Measurements from ENCODE around the gene ZNF653.
A peak's percentile ranks its signal among the peaks of the same experiment; 100 is the strongest.

Gene ZNF653

GRCh38 chr19:11495885-11496284 lies 9.8 kb downstream of the ZNF653 start:
- H3K9me3 ChIP-seq (ENCODE audit: control insufficient read depth, low read length), result no peaks in the 10 kb centered on the region
- no peak overlapping the region for H3K4me3 ChIP-seq (ENCODE audit: extremely low read depth, insufficient read depth, low read length, poor library complexity, severe bottlenecking)
- no peaks in the 10 kb centered on the region for H3K4me1 ChIP-seq (ENCODE audit: control insufficient read depth, insufficient read depth, low read length, poor library complexity, severe bottlenecking)
- peaks cover 19% of the 10 kb centered on the region for H3K36me3 ChIP-seq (ENCODE audit: control insufficient read depth, insufficient read depth, low read length)
- H3K27ac ChIP-seq (ENCODE audit: low read depth, low read length, severe bottlenecking), result no peak overlapping the region
- 96 to 97% methylated on average over 21 to 22 of the region's 22 CpGs for WGBS, 2 experiments (ENCODE audit: insufficient coverage in 2 of 2)

DNA sequence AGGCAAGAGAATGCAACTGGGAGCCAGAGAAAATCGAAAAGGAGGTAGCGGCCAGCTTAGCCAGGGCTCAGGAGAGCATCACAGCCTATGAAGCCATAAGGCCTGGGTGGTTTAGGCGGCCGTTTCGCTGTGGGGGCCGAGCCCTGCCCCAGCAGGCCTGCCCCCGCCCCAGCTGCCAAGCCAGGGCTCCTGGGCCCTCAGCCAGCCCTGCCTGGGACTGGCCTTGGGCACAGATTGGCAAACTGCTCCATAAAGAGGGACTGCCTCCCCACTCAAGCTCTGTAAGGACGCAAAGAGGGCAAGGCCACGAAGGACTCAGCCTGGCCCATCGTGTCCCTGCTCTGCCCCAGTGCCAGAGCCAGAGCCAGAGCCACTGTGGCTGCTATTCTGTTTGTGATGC lies 10.2 kb downstream of the ZNF653 start:
- H3K4me1 ChIP-seq (ENCODE audit: control insufficient read depth, insufficient read depth, low read length, poor library complexity, severe bottlenecking), result no peaks in the 10 kb centered on the region
- peaks cover 19% of the 10 kb centered on the region for H3K36me3 ChIP-seq (ENCODE audit: control insufficient read depth, insufficient read depth, low read length)
- H3K9me3 ChIP-seq (ENCODE audit: control insufficient read depth, low read length), result no peaks in the 10 kb centered on the region
- no peak overlapping the region for H3K27ac ChIP-seq (ENCODE audit: low read depth, low read length, severe bottlenecking)
- no peak overlapping the region for H3K4me3 ChIP-seq (ENCODE audit: extremely low read depth, insufficient read depth, low read length, poor library complexity, severe bottlenecking)
- 95 to 100% methylated on average over 6 to 7 of the region's 10 CpGs for WGBS, 2 experiments (ENCODE audit: insufficient coverage in 2 of 2)

DNA sequence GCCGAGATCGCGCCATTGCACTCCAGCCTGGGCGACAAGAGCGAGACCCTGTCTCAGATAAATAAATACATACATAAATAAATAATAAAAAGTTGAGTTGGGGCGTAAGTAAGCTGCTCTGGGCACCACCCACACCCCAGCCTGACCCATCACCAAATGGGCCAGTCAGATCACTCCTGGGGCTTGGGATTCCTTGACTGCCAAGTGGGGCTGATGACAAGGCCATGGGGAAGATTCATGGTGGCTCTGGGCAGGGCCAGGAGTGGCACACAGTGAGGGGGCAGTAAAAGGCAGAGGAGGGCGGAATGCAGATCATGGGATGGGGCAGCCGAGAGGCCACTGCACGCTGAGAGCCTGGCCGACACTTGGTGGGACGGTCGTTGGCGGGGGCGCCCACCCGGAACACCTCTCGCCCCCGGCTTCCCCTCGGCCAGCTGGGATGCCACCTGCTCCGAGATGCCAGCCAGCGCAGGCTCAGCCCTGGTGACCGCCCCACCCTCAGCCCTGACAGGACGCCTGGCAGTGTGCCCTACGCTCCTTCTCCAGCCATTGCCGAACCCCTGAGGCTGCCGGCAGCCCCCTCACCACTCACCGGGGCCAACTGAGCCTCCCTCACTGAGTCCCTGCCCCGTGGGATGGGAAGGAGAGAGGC lies 10.9 kb downstream of the ZNF653 start:
- Histone ChIP-seq H3K27ac (ENCODE audit: low read depth, low read length, severe bottlenecking) (no peak overlapping the region), H3K9me3 (ENCODE audit: control insufficient read depth, low read length) (no peaks in the 10 kb centered on the region), H3K4me3 (ENCODE audit: extremely low read depth, insufficient read depth, low read length, poor library complexity, severe bottlenecking) (no peak overlapping the region), H3K4me1 (ENCODE audit: control insufficient read depth, insufficient read depth, low read length, poor library complexity, severe bottlenecking) (no peaks in the 10 kb centered on the region), H3K36me3 (ENCODE audit: control insufficient read depth, insufficient read depth, low read length) (peaks cover 23% of the 10 kb centered on the region)
- WGBS, 2 experiments (ENCODE audit: insufficient coverage in 2 of 2), result 93 to 94% methylated on average over 15 to 18 of the region's 27 CpGs

DNA sequence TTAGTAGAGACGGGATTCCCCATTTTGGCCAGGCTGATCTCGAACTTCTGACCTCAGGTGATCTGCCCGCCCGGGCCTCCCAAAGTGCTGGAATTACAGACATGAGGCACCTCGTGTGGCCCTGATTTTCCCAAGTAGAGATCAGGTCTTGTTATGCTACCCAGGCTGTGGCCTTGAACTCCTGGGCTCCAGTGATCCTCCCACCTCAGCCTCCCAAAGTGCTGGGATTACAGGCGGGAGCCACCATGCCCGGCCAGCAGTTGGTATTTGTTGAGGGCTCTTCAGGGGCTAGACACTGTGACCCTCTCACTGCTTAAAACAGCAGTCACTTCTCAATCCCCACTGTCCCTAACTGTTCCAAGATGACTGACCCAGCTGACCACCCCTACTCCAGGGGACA lies 16.3 kb downstream of the ZNF653 start:
- Histone ChIP-seq H3K4me3 (ENCODE audit: extremely low read depth, insufficient read depth, low read length, poor library complexity, severe bottlenecking) (no peak overlapping the region), H3K27ac (ENCODE audit: low read depth, low read length, severe bottlenecking) (no peak overlapping the region), H3K4me1 (ENCODE audit: control insufficient read depth, insufficient read depth, low read length, poor library complexity, severe bottlenecking) (no peaks in the 10 kb centered on the region), H3K9me3 (ENCODE audit: control insufficient read depth, low read length) (no peaks in the 10 kb centered on the region), H3K36me3 (ENCODE audit: control insufficient read depth, insufficient read depth, low read length) (peaks cover 13% of the 10 kb centered on the region)
- WGBS, 2 experiments (ENCODE audit: insufficient coverage in 2 of 2), result 96% methylated on average over 6 to 7 of the region's 7 CpGs

DNA sequence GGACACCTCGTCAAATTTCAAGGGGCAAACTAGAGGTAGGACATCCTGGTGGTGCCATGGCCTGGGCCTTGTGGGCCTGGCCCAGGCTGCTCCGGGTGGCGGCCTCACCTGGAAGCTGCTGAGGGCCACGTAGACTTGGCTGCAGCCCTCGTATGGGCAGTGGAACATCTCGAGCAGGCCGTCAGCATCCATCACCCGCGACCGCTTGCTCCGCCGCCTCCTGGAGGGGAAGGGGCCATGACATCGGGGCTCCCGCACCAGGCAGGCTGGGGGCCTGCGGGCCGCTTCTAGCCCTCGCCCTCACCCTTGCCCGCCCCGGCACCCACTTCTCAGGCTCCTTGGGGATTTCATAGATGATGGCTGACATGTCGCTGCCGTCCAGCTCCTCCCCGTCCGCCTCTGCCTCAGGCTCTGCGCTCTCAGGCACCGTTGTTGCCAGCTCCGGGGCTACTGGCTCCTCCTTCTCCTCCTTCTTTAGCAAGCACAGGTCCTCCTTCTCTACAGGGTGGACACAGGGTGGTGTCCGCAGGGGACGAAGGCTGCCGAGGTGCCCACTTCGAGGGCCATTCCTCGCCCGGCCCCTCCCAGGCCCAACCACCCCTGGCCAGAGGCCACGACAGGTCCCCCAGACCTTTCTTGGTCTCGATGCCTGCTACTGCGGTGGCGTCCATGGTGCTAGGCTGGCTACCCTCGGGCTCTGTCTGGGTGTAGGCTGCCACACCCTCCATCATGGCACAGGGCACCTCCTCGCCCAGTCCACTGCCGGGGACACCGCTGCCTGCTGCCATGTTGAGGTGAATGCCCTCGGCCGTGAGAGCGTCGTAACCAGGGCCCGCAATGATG lies 18.8 kb downstream of the ZNF653 start:
- Histone ChIP-seq H3K4me1 (ENCODE audit: control insufficient read depth, insufficient read depth, low read length, poor library complexity, severe bottlenecking) (no peaks in the 10 kb centered on the region), H3K9me3 (ENCODE audit: control insufficient read depth, low read length) (no peaks in the 10 kb centered on the region)
- 93% methylated on average over 42 to 44 of the region's 45 CpGs for WGBS, 2 experiments (ENCODE audit: insufficient coverage in 2 of 2)

DNA sequence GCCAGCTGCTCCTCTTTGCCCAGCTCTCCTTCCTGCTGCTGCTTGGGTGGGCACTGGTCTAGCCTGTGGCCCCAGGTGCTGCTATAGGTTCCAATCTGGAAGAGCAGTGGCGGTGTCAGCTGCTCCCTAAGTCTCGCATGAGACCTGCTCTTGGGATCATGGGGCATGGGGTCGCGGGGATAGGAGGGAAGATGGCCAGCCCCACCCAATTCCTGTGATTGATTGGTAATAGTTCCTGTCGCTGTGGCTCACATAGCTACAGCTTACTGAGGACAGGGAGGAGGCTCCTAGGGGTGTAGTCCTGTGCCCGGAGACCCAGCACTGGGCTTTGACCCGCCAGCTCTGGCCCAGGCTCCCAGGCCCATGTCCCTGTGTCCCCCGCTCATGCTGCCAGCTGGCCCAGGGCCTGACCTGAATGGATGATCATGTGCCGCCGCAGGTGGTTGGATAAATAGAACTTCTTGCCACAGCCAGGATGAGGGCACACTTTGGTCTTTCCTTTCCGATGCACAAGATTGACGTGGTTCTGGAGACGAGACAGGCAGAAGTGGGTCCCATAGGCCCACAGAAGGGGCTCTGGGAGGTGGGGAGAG lies 20.3 kb downstream of the ZNF653 start:
- no peak overlapping the region for H3K4me3 ChIP-seq (ENCODE audit: extremely low read depth, insufficient read depth, low read length, poor library complexity, severe bottlenecking)
- no peaks in the 10 kb centered on the region for H3K4me1 ChIP-seq (ENCODE audit: control insufficient read depth, insufficient read depth, low read length, poor library complexity, severe bottlenecking)
- no peaks in the 10 kb centered on the region for H3K9me3 ChIP-seq (ENCODE audit: control insufficient read depth, low read length)
- WGBS, 2 experiments (ENCODE audit: insufficient coverage in 2 of 2), result 91 to 92% methylated on average over 9 to 11 of the region's 13 CpGs
- peaks cover 8% of the 10 kb centered on the region for H3K36me3 ChIP-seq (ENCODE audit: control insufficient read depth, insufficient read depth, low read length)
- no peak overlapping the region for H3K27ac ChIP-seq (ENCODE audit: low read depth, low read length, severe bottlenecking)

More for the DNA sequence above, 18.8 kb downstream of the ZNF653 start:
- H3K27ac ChIP-seq (ENCODE audit: low read depth, low read length, severe bottlenecking), result no peak overlapping the region
- peaks cover 8% of the 10 kb centered on the region for H3K36me3 ChIP-seq (ENCODE audit: control insufficient read depth, insufficient read depth, low read length)
- H3K4me3 ChIP-seq (ENCODE audit: extremely low read depth, insufficient read depth, low read length, poor library complexity, severe bottlenecking), result no peak overlapping the region

GRCh38 chr19:11483366-11484111 lies 22.1 kb downstream of the ZNF653 start:
- Histone ChIP-seq H3K9me3 (ENCODE audit: control insufficient read depth, low read length) (no peaks in the 10 kb centered on the region), H3K27ac (ENCODE audit: low read depth, low read length, severe bottlenecking) (no peak overlapping the region), H3K4me3 (ENCODE audit: extremely low read depth, insufficient read depth, low read length, poor library complexity, severe bottlenecking) (no peak overlapping the region), H3K4me1 (ENCODE audit: control insufficient read depth, insufficient read depth, low read length, poor library complexity, severe bottlenecking) (no peaks in the 10 kb centered on the region), H3K36me3 (ENCODE audit: control insufficient read depth, insufficient read depth, low read length) (peaks cover 3% of the 10 kb centered on the region)
- WGBS, 2 experiments (ENCODE audit: insufficient coverage in 2 of 2), result 94 to 96% methylated on average over 38 to 49 of the region's 57 CpGs

DNA sequence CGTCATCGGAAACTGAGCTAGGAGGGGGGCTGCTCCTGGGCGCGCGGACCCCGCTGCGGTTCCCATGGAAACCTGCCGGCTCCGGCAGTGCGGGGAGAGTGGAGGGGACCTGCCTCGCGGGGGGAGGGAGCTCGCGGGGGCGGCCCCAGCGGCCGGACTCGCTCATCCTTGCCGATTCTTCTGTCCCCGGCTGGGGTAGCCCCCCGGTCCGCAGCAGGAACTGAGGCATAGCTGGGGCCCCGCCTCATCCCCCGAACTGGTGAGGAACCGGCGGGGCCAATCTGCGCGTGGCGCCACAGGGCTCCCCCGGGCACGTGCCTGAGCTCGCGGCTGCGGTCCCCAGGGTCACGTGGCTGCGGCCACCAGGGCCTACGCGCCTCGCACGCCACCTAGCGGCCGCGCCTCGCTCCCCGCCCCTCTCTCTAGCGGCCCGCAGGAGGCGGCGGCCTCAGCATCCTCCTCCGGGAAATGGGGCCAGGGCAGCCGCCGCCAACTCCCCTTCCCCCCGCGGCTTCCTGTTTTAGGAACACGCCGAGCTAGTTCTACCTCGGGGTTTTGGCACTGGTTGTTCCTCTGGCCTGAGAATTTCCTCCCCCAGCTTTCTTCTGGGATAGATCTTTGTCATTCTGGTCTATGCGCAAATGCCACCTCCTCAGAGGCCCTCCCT lies 23.1 kb downstream of the ZNF653 start:
- no peak overlapping the region for H3K27ac ChIP-seq (ENCODE audit: low read depth, low read length, severe bottlenecking)
- no peaks in the 10 kb centered on the region for H3K9me3 ChIP-seq (ENCODE audit: control insufficient read depth, low read length)
- WGBS, 2 experiments (ENCODE audit: insufficient coverage in 2 of 2), result 5 to 10% methylated on average over 25 to 47 of the region's 58 CpGs
- no peaks in the 10 kb centered on the region for H3K4me1 ChIP-seq (ENCODE audit: control insufficient read depth, insufficient read depth, low read length, poor library complexity, severe bottlenecking)
- peaks cover 3% of the 10 kb centered on the region for H3K36me3 ChIP-seq (ENCODE audit: control insufficient read depth, insufficient read depth, low read length)
- peak overlapping the region; percentile 33 for H3K4me3 ChIP-seq (ENCODE audit: extremely low read depth, insufficient read depth, low read length, poor library complexity, severe bottlenecking)

DNA sequence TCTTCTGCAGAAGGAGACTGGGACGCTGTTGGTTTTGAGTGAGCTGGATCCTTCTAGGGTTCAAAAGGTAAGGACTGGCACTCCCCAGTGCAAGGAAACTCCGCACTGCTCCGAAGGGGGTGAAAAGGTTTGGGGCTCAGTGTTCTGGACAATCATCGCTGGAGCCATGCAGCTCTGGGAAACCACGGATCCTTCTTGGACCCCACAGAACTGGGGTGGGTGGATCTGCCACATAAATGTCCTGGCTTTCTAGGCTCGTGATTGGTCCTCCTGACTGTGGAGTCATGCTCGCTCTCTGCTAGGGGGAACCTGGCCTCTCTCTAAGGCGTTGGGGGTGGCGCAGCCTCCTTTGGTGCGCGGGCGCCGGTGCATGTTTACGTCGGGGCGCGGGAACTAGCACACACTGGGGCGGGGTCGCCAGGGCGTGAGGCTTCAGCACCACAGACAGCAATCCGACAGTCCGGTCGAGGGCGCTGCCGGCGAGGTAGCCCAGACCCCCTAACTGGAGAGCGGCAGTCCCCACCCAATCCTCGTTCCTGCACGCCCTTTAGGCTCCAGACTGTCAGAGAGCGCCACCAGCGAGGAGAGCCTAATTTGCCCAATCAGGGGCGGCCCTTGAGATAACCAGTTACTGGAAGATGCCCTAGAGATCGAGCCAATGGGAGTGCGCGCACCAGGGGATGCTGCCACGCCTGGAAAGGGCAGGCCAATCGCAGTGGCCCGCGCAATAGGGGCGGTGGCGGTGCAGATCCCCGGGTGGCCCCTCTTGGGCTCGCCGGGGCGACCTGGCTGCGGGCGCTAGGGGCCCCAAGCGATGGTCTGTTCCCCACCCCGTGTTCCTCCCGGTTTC lies 23.9 kb downstream of the ZNF653 start:
- WGBS, 2 experiments (ENCODE audit: insufficient coverage in 2 of 2), result 12 to 20% methylated on average over 33 to 49 of the region's 50 CpGs
- H3K4me3 ChIP-seq (ENCODE audit: extremely low read depth, insufficient read depth, low read length, poor library complexity, severe bottlenecking), result peak overlapping the region; percentile 33
- peaks cover 3% of the 10 kb centered on the region for H3K36me3 ChIP-seq (ENCODE audit: control insufficient read depth, insufficient read depth, low read length)
- no peaks in the 10 kb centered on the region for H3K4me1 ChIP-seq (ENCODE audit: control insufficient read depth, insufficient read depth, low read length, poor library complexity, severe bottlenecking)
- H3K9me3 ChIP-seq (ENCODE audit: control insufficient read depth, low read length), result no peaks in the 10 kb centered on the region
- no peak overlapping the region for H3K27ac ChIP-seq (ENCODE audit: low read depth, low read length, severe bottlenecking)
